Liver (tissue), 3 donors: Measurements from ENCODE around the gene ADAMTS1.

ENCODE experiments used
- CTCF ChIP-seq: fragments of 150-350 bp; IDR thresholded peaks from 2 replicates; pipeline ENCODE4 v1.5.1; 2017; ENCODE audit warnings: improper control_type of control experiment, low read depth, low read length; ENCODE audit not compliant: missing input control
- EGR1 ChIP-seq, 2 donors: IDR thresholded peaks; 2 replicates each; pipeline ENCODE4 v1.6.1; 2016 to 2018; ENCODE audit warnings: antibody characterized with exemption in 2 of 2, low read depth in 2 of 2
- GABPA ChIP-seq, 2 donors: IDR thresholded peaks in 1 of 2; conservative IDR thresholded peaks in 1 of 2; 2 replicates each; pipeline ENCODE4 v1.6.1; 2016; ENCODE audit warnings: antibody characterized with exemption in 2 of 2, mild to moderate bottlenecking in 1 of 2, moderate library complexity in 1 of 2
- JUND ChIP-seq, 2 donors: IDR thresholded peaks; 2 replicates each; pipeline ENCODE4 v1.6.1; 2016; ENCODE audit warnings: antibody characterized with exemption in 2 of 2
- NR2F2 ChIP-seq: IDR thresholded peaks from 2 replicates; pipeline ENCODE4 v1.6.1; 2016; ENCODE audit warnings: antibody characterized with exemption
- REST ChIP-seq: IDR thresholded peaks from 2 replicates; pipeline ENCODE4 v1.6.1; 2016; ENCODE audit warnings: antibody characterized with exemption, mild to moderate bottlenecking
- RXRA ChIP-seq, 2 donors: IDR thresholded peaks; 2 replicates each; pipeline ENCODE4 v1.6.1; 2017 to 2018; ENCODE audit warnings: antibody characterized with exemption in 2 of 2, mild to moderate bottlenecking in 1 of 2
- donor health status: healthy.
- donor health status: healthy.

- TF ChIP-seq CTCF (no peak), GABPA (IDR thresholded peaks at IDR 0.05 in 1 of 2, conservative IDR thresholded peaks at IDR 0.05 in 1 of 2) (no peak), JUND (IDR thresholded peaks at IDR 0.05) (no peak), RXRA (IDR thresholded peaks at IDR 0.05) (no peak), EGR1 (IDR thresholded peaks at IDR 0.05; ENCODE audit: low read depth in 2 of 2) (no peak), REST (no peak), NR2F2 (no peak)
These were observed 11.7 kb downstream of the ADAMTS1 start for GRCh38 chr21:26833460-26833939.
